Loucy (cell line): ENCODE data around the gene KIF13A.
A peak's percentile ranks its signal among the peaks of the same experiment; 100 is the strongest.

ENCODE experiments used
- H2AFZ ChIP-seq: fragments of 200-600 bp; sonication (generic); 2 replicates; pipeline ENCODE4 v1.6.0; 2016; ENCODE audit warnings: antibody characterized with exemption, mild to moderate bottlenecking, low read length, moderate library complexity
- H3F3A ChIP-seq: fragments of 200-600 bp; 2 replicates; pipeline ENCODE4 v1.6.0; 2016; ENCODE audit warnings: antibody characterized with exemption, low read depth, mild to moderate bottlenecking
- H3K27me3 ChIP-seq: fragments of 200-600 bp; sonication (generic); 2 replicates; pipeline ENCODE4 v1.6.1; 2014; ENCODE audit warnings: low read length, mild to moderate bottlenecking; ENCODE audit not compliant: insufficient read depth, poor library complexity, severe bottlenecking
- H3K36me3 ChIP-seq: fragments of 200-600 bp; sonication (generic); 2 replicates; pipeline ENCODE4 v1.6.1; 2016; ENCODE audit warnings: low read length; ENCODE audit not compliant: insufficient read depth
- H3K4me1 ChIP-seq: fragments of 200-600 bp; sonication (generic); 2 replicates; pipeline ENCODE4 v1.5.1; 2014; ENCODE audit warnings: low read length, mild to moderate bottlenecking; ENCODE audit not compliant: insufficient read depth, poor library complexity, severe bottlenecking
- H3K4me2 ChIP-seq: fragments of 200-600 bp; sonication (generic); 2 replicates; pipeline ENCODE4 v1.6.0; 2014; ENCODE audit warnings: antibody characterized with exemption, low read length, low read depth, mild to moderate bottlenecking; ENCODE audit not compliant: poor library complexity, severe bottlenecking
- H3K4me3 ChIP-seq: fragments of 200-600 bp; sonication (generic); 2 replicates; pipeline ENCODE4 v1.5.1; 2014; ENCODE audit warnings: low read length, mild to moderate bottlenecking, mixed read lengths; ENCODE audit not compliant: poor library complexity, severe bottlenecking
- H3K79me2 ChIP-seq: fragments of 200-600 bp; sonication (generic); 2 replicates; pipeline ENCODE4 v1.6.1; 2014; ENCODE audit warnings: low read length; ENCODE audit not compliant: insufficient read depth
- H3K9ac ChIP-seq: fragments of 200-600 bp; sonication (generic); 2 replicates; pipeline ENCODE4 v1.6.0; 2014; ENCODE audit warnings: mild to moderate bottlenecking, low read depth, low read length, moderate library complexity; ENCODE audit not compliant: poor library complexity, severe bottlenecking
- H3K9me2 ChIP-seq: fragments of 200-600 bp; sonication (generic); replicated peaks from 2 replicates; pipeline ENCODE4 v1.6.1; 2016; ENCODE audit warnings: low read depth, low read length, mixed read lengths
- H3K9me3 ChIP-seq: fragments of 200-600 bp; sonication (generic); 2 replicates; pipeline ENCODE4 v1.6.1; 2014; ENCODE audit warnings: mild to moderate bottlenecking, antibody characterized with exemption, low read length, low read depth; ENCODE audit not compliant: insufficient read depth
- H4K20me1 ChIP-seq: fragments of 200-600 bp; sonication (generic); 2 replicates; pipeline ENCODE4 v1.6.0; 2014; ENCODE audit warnings: antibody characterized with exemption, low read length, mild to moderate bottlenecking; ENCODE audit not compliant: insufficient read depth, poor library complexity, severe bottlenecking
- EZH2phosphoT487 ChIP-seq: fragments of 200-600 bp; IDR thresholded peaks from 2 replicates; pipeline ENCODE4 v1.6.1; 2018; ENCODE audit warnings: antibody characterized with exemption, mild to moderate bottlenecking, moderate library complexity, borderline replicate concordance
- TF ChIP-seq, protein P1 (sequence below): fragments of 200-600 bp; sonication (generic); conservative IDR thresholded peaks from 2 replicates; pipeline ENCODE4 v1.5.1; 2014; ENCODE audit warnings: mild to moderate bottlenecking, antibody characterized with exemption, low read length

Gene KIF13A

GRCh38 chr6:17820055-17820454, 167.4 kb downstream of the KIF13A start:
- Histone ChIP-seq H3K4me2 (no peak overlapping the region), H3K4me3 (no peak overlapping the region), H3K9me3 (no peaks in the 10 kb centered on the region), H3K9me2 (no peaks in the 10 kb centered on the region), H3K4me1 (no peaks in the 10 kb centered on the region), H3K79me2 (no peaks in the 10 kb centered on the region), H4K20me1 (no peaks in the 10 kb centered on the region), H3K27me3 (no peaks in the 10 kb centered on the region), H3K36me3 (no peaks in the 10 kb centered on the region), H3F3A (no peaks in the 10 kb centered on the region), H3K9ac (no peak overlapping the region), H2AFZ (no peak overlapping the region)
- TF ChIP-seq, protein P1, sequence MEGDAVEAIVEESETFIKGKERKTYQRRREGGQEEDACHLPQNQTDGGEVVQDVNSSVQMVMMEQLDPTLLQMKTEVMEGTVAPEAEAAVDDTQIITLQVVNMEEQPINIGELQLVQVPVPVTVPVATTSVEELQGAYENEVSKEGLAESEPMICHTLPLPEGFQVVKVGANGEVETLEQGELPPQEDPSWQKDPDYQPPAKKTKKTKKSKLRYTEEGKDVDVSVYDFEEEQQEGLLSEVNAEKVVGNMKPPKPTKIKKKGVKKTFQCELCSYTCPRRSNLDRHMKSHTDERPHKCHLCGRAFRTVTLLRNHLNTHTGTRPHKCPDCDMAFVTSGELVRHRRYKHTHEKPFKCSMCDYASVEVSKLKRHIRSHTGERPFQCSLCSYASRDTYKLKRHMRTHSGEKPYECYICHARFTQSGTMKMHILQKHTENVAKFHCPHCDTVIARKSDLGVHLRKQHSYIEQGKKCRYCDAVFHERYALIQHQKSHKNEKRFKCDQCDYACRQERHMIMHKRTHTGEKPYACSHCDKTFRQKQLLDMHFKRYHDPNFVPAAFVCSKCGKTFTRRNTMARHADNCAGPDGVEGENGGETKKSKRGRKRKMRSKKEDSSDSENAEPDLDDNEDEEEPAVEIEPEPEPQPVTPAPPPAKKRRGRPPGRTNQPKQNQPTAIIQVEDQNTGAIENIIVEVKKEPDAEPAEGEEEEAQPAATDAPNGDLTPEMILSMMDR: 0 out of 2 replicates have a peak, but pooled peaks have one; percentile 9
- TF ChIP-seq EZH2phosphoT487: no peak

DNA sequence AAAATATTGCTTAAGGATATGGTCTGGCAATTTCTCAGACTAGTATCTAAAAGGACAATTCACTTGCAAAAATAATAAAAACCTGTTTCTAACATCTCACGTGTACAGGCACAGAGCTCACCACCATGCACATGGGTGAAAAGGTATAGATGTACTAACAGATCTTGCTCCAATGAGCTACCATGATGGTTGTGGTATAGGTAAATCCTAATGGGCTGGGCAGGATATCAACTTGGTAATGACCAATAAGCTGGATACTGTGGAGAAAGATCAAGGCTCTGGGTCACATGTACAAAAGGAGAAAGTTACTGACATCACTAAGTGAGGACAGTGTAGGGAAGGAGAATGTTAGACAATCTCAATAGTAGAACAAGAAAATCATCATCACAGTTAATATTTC, 169.7 kb downstream of the KIF13A start:
- Histone ChIP-seq H3F3A (no peaks in the 10 kb centered on the region), H3K27me3 (no peaks in the 10 kb centered on the region), H4K20me1 (no peaks in the 10 kb centered on the region), H3K36me3 (no peaks in the 10 kb centered on the region), H3K4me2 (no peak overlapping the region), H2AFZ (no peak overlapping the region), H3K9me3 (no peaks in the 10 kb centered on the region), H3K9me2 (no peaks in the 10 kb centered on the region), H3K79me2 (no peaks in the 10 kb centered on the region), H3K9ac (no peak overlapping the region), H3K4me1 (no peaks in the 10 kb centered on the region), H3K4me3 (no peak overlapping the region)
- TF ChIP-seq EZH2phosphoT487: no peak
- TF ChIP-seq, protein P1: no peak

GRCh38 chr6:17816921-17817611, 170.4 kb downstream of the KIF13A start:
- TF ChIP-seq, protein P1: no peak
- TF ChIP-seq EZH2phosphoT487: no peak
- no peaks in the 10 kb centered on the region for H4K20me1 ChIP-seq
- H3K9me2 ChIP-seq: no peaks in the 10 kb centered on the region
- no peak overlapping the region for H3K4me3 ChIP-seq
- H3K4me1 ChIP-seq: no peaks in the 10 kb centered on the region
- H3F3A ChIP-seq: no peaks in the 10 kb centered on the region
- H3K9me3 ChIP-seq: no peaks in the 10 kb centered on the region
- no peaks in the 10 kb centered on the region for H3K27me3 ChIP-seq
- no peak overlapping the region for H3K9ac ChIP-seq
- H3K4me2 ChIP-seq: no peak overlapping the region
- H3K79me2 ChIP-seq: no peaks in the 10 kb centered on the region
- H2AFZ ChIP-seq: no peak overlapping the region
- no peaks in the 10 kb centered on the region for H3K36me3 ChIP-seq
